Measurements from ENCODE around the gene GPC3. TPM values are rescaled to one million over a fixed set of nuclear protein-coding genes. Genes with fewer than 3 reads are reported as not detected.
"Not testable (repeated sequence)": the region's sequence is repeated elsewhere in the genome, so short reads cannot be mapped to it uniquely, and the experiment has no call there.

Gene GPC3
- total RNA-seq, 1 experiment from 2014 or later = 5.7 TPM

GRCh38 chrX:134007716-134008115 is 22.3 kb upstream of the GPC3 start:
- Histone ChIP-seq H3K4me1 (replicated peaks) (peaks cover 11% of the 10 kb centered on the region), H3K27ac (no peak overlapping the region), H3K27me3 (replicated peaks) (no peaks in the 10 kb centered on the region), H3K9me3 (replicated peaks) (no peaks in the 10 kb centered on the region), H3K36me3 (no peaks in the 10 kb centered on the region), H3K4me3 (no peak overlapping the region)
- DNase-seq (ENCODE audit: low read depth in 1 of 2, low spot score in 2 of 2) = no peak

DNA sequence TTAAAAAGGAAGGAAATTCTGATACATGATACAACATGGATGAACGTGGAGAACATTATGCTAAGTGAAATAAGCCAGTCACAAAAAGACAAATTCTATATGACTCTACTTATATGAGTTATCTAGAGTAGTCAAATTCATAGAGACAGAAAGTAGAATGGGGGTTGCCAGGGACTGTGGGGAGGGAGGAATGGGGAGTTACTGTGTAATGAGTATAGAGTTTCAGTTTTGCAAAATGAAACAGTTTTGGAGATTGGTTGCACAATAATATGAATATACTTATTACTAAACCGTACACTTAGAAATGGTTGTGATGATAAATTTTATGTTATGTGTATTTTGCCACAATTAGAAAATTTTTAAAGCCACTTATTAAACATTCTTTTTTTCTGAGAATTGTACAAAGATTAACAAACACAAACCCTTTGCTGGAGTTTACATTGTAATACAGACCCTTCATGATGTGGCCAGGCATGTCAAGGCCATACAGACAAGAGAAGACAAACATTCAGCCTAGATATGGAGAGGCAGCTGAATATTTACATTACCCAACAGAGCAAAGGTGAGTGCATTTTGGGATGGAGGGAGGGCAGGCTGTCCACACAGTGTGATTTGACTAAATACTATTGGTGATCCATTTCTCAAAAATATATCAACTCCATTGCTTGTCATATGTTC is 21.2 kb upstream of the GPC3 start:
- Histone ChIP-seq H3K36me3 (no peaks in the 10 kb centered on the region), H3K27ac (no peak overlapping the region), H3K27me3 (replicated peaks) (no peaks in the 10 kb centered on the region), H3K4me3 (no peak overlapping the region), H3K9me3 (replicated peaks) (no peaks in the 10 kb centered on the region), H3K4me1 (replicated peaks) (peaks cover 16% of the 10 kb centered on the region)
- no peak for DNase-seq (ENCODE audit: low read depth in 1 of 2, low spot score in 2 of 2)

- H3K36me3 ChIP-seq = no peaks in the 10 kb centered on the region
- peak in 1 of 2 experiments; percentile 34 for DNase-seq (ENCODE audit: low read depth in 1 of 2, low spot score in 2 of 2)
Measured at GRCh38 chrX:134004084-134004483, 18.7 kb upstream of the GPC3 start.

DNA sequence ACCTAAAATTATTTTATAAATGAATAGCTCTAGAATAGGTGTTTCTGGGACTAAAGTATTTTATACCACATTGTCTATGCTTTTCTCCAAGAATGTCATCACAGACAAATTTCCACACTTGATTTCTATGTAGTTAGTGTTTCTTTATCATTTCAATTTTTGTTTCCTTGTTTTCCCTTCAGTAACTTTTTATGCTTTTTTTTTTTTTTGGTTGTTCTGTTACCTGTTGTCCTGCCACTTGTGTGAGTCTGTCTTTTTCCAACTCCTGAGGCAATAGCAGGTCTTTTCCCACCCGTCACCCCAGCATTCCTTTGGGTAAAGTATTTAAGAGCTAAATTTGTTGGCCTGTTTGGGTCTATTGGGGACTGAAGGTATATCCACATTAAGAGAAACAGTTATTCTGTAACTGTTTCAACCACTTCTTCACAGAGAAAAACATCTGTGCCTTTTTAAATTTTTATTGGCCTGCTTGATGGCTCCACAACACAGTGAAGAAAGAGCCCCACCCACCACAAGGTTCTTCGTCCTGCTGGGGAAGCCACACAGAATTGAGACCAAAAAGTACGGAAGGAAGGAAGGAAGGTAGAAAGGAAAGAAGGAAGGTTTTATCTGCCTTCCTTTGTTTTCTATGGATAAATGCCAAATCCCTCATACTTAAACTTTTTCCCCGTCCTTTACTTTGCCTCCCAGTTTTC is 17.7 kb upstream of the GPC3 start:
- Histone ChIP-seq H3K27me3 (replicated peaks) (no peaks in the 10 kb centered on the region), H3K4me3 (no peak overlapping the region), H3K4me1 (replicated peaks) (peaks cover 30% of the 10 kb centered on the region), H3K36me3 (no peaks in the 10 kb centered on the region), H3K9me3 (replicated peaks) (no peaks in the 10 kb centered on the region), H3K27ac (peak overlapping the region; percentile 53)
- DNase-seq (ENCODE audit: low read depth in 1 of 2, low spot score in 2 of 2) = no peak

More at GRCh38 chrX:134004084-134004483, 18.7 kb upstream of the GPC3 start:
- H3K4me3 ChIP-seq = no peak overlapping the region
- H3K9me3 ChIP-seq (replicated peaks) = no peaks in the 10 kb centered on the region
- H3K27me3 ChIP-seq (replicated peaks) = no peaks in the 10 kb centered on the region
- peaks cover 26% of the 10 kb centered on the region for H3K4me1 ChIP-seq (replicated peaks)
- H3K27ac ChIP-seq = peak overlapping the region; percentile 53

- no peak overlapping the region for H3K4me3 ChIP-seq
- H3K27ac ChIP-seq = no peak overlapping the region
- peaks cover 30% of the 10 kb centered on the region for H3K4me1 ChIP-seq (replicated peaks)
- no peak for DNase-seq (ENCODE audit: low read depth in 1 of 2, low spot score in 2 of 2)
- H3K9me3 ChIP-seq (replicated peaks) = no peaks in the 10 kb centered on the region
- no peaks in the 10 kb centered on the region for H3K27me3 ChIP-seq (replicated peaks)
- no peaks in the 10 kb centered on the region for H3K36me3 ChIP-seq
Measured at GRCh38 chrX:134000260-134001245, 15.2 kb upstream of the GPC3 start.

DNA sequence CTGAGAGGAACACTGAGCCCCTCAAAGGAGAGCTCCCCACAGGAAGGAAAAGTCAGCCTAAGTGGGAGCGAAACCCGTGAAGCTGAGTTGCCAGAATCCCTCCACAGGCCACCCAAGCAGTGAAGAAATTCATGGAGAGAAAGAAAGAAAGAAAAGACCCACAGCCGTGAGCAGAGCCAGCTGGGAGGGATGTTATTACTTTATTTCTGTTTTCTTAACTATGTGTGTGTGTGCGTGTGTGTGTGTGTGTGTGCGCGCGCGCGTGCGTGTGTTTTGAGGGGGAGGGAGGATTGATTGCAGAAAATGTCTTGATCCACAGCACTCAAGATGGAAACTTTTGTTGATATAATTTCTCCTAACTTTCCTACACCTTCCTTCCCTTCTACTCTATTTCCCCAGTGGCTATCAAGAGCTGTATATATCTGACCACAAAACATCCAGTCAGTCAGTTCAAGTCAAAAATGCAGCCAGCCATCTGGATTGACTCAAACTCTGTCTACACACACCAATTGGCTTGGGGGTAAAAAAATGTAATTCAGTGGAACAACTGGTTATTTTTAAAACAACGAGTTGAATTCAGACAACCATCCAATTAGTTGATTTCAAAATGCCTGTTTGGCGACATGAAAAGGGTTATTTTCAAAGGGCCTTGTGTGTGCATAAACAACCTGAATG is 13.8 kb upstream of the GPC3 start:
- Histone ChIP-seq H3K4me3 (no peak overlapping the region), H3K27me3 (replicated peaks) (no peaks in the 10 kb centered on the region), H3K9me3 (replicated peaks) (no peaks in the 10 kb centered on the region), H3K27ac (peak overlapping the region; percentile 76), H3K36me3 (no peaks in the 10 kb centered on the region), H3K4me1 (replicated peaks) (peaks cover 25% of the 10 kb centered on the region)
- peak; percentile 43 to 60 for DNase-seq (ENCODE audit: low read depth in 1 of 2, low spot score in 2 of 2)

DNA sequence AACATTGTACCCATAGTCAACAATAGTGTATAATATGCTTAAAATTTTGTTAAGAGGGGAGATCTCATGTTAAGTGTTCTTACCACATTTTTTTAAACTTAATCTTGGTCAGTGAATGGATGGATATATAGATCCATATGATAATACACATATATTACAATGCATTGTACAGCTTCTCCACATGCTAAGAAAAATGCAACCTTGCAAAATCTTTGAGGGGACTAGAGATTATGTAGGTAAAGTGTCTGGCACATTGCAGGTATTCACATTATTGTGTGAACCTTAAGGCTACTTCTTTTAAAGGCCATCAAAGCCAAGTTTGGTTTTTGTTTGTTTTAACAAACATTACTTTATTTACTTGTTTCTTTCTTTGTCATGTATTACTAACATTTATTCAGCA is 10.4 kb upstream of the GPC3 start:
- Histone ChIP-seq H3K4me1 (replicated peaks) (peaks cover 14% of the 10 kb centered on the region), H3K9me3 (replicated peaks) (no peaks in the 10 kb centered on the region), H3K36me3 (no peaks in the 10 kb centered on the region), H3K27ac (no peak overlapping the region), H3K4me3 (no peak overlapping the region), H3K27me3 (replicated peaks) (no peaks in the 10 kb centered on the region)
- DNase-seq (ENCODE audit: low read depth in 1 of 2, low spot score in 2 of 2) = no peak

DNA sequence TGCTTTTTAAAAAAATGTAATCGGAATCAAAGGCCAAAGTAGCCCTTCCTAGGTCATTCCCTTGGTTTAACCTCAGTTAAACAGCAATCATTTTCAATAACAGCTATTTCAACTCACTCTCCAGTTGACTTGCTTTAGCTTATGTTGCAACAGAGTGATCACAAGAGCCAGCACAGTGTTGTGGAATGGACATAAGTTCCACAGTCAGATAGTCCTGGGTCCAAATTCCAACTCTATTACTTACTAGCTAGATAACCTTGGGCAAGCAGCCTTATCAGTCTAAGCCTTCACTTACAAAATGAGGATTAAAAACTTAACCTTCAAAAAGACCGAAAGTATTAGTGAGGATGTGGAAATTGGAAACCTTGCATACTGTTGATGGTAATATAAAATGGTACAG is 9.2 kb upstream of the GPC3 start:
- H3K27me3 ChIP-seq (replicated peaks) = no peaks in the 10 kb centered on the region
- no peak for DNase-seq (ENCODE audit: low read depth in 1 of 2, low spot score in 2 of 2)
- H3K4me1 ChIP-seq (replicated peaks) = peaks cover 8% of the 10 kb centered on the region
- no peaks in the 10 kb centered on the region for H3K36me3 ChIP-seq
- no peaks in the 10 kb centered on the region for H3K9me3 ChIP-seq (replicated peaks)
- H3K4me3 ChIP-seq = no peak overlapping the region
- H3K27ac ChIP-seq = no peak overlapping the region

- H3K27me3 ChIP-seq (replicated peaks) = no peaks in the 10 kb centered on the region
- peaks cover 4% of the 10 kb centered on the region for H3K4me1 ChIP-seq (replicated peaks)
- no peaks in the 10 kb centered on the region for H3K9me3 ChIP-seq (replicated peaks)
- DNase-seq (ENCODE audit: low read depth in 1 of 2, low spot score in 2 of 2) = no peak
- H3K27ac ChIP-seq = no peak overlapping the region
- no peak overlapping the region for H3K4me3 ChIP-seq
- no peaks in the 10 kb centered on the region for H3K36me3 ChIP-seq
Measured at GRCh38 chrX:133992882-133993281, 7.5 kb upstream of the GPC3 start.

DNA sequence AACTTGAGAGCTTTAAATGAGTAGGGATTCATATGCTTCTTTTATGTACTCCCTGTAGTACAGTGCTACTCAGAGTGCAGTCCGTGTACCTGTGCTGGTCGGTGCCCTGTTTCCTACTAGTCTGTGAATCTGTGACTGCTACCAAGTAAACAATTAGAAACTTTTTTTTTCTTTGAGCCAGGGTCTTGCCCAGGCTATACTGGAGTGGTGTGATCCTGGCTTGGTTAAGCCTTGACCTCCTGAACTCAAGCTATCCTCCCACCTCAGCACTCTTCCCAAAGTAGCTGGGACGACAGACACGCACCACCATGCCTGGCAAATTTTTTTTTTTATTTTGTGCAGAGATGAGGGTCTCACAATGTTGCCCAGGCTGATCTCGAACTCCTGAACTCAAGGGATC is 6.4 kb upstream of the GPC3 start:
- Histone ChIP-seq H3K9me3 (replicated peaks) (no peaks in the 10 kb centered on the region), H3K27ac (no peak overlapping the region), H3K4me3 (no peak overlapping the region), H3K4me1 (replicated peaks) (peaks cover 4% of the 10 kb centered on the region), H3K36me3 (no peaks in the 10 kb centered on the region), H3K27me3 (replicated peaks) (no peaks in the 10 kb centered on the region)
- no peak for DNase-seq (ENCODE audit: low read depth in 1 of 2, low spot score in 2 of 2)

DNA sequence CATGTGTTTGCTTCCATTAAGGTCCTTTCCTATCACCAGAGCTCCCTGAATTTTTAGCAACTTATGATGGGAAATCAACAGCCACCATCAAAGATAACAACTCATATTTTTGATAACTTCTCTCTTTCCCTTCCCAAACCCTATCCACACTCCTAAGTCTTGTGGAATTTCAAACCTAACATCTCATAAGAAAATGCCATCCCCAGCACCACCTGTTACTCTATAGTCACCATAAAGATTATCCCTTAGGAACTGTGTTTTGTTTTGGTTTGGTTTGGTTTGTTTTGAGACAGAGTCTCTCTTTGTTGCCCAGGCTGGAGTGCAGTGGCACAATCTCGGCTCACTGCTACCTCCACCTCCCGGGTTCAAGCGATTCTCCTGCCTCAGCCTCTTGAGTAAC is 5.7 kb upstream of the GPC3 start:
- not testable (repeated sequence) for H3K36me3 ChIP-seq; DNase-seq (ENCODE audit: low read depth in 1 of 2, low spot score in 2 of 2); H3K27ac ChIP-seq; H3K4me1 ChIP-seq (replicated peaks); H3K9me3 ChIP-seq (replicated peaks); H3K27me3 ChIP-seq (replicated peaks); H3K4me3 ChIP-seq

DNA sequence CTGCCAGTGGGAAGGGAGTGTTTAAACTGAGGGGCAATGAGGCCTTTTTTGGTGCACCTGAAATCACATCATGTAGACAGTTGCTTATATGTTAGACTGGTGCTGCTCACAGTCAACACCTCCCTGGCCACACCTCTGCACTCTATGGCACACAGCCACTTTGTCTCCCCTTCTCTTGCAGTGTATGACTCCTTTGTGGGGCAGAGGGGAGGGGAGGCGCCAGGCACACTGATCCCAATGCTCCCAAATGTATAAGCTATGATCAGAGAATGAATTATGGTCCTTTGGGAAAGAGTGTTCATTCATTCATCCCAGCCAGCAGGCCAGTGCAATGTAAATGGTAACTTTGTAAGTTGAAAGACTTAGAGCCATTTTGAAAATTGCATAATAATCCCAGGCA is 4.6 kb upstream of the GPC3 start:
- no peaks in the 10 kb centered on the region for H3K9me3 ChIP-seq (replicated peaks)
- H3K36me3 ChIP-seq = no peaks in the 10 kb centered on the region
- DNase-seq (ENCODE audit: low read depth in 1 of 2, low spot score in 2 of 2) = no peak
- no peak overlapping the region for H3K27ac ChIP-seq
- H3K27me3 ChIP-seq (replicated peaks) = no peaks in the 10 kb centered on the region
- no peak overlapping the region for H3K4me3 ChIP-seq
- peaks cover 11% of the 10 kb centered on the region for H3K4me1 ChIP-seq (replicated peaks)

- Histone ChIP-seq H3K9me3 (replicated peaks) (no peaks in the 10 kb centered on the region), H3K4me1 (replicated peaks) (peaks cover 11% of the 10 kb centered on the region), H3K36me3 (no peaks in the 10 kb centered on the region), H3K4me3 (no peak overlapping the region), H3K27me3 (replicated peaks) (no peaks in the 10 kb centered on the region), H3K27ac (no peak overlapping the region)
- DNase-seq (ENCODE audit: low read depth in 1 of 2, low spot score in 2 of 2) = no peak
Measured at GRCh38 chrX:133989490-133989889, 4.1 kb upstream of the GPC3 start.
